Measurements from ENCODE around the gene AXL. TPM values are rescaled to one million over a fixed set of nuclear protein-coding genes. Genes with fewer than 3 reads are reported as not detected.

AXL gene
- total and polyA plus RNA-seq, 2 of the 8 experiments (the other 6 are each of a cell fraction or from before 2014, with no cell fraction given): 35.3 to 51.0 TPM

DNA sequence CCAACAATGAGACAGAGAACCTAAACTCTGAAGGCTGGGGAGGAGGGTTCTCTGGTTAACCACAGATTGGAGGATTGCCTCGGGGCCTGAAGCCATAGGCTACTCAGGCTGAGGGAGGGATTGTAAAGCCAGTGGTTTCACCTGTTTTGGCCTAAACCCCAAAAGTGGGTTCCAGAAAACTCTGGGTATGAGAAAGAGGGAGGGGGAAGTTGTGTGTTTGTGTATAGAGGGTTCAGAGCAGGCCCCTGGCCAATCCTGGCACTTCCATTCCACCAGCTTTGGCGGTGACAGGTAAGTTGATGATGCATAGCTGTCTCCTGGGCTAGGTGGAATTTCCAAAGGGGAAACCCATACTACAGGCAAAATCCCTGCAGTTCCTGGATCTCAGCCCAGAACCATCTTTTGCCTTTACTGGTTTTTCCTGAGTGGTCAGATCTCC lies 77.4 kb downstream of the AXL start (continued):
- TF ChIP-seq, protein P1, sequence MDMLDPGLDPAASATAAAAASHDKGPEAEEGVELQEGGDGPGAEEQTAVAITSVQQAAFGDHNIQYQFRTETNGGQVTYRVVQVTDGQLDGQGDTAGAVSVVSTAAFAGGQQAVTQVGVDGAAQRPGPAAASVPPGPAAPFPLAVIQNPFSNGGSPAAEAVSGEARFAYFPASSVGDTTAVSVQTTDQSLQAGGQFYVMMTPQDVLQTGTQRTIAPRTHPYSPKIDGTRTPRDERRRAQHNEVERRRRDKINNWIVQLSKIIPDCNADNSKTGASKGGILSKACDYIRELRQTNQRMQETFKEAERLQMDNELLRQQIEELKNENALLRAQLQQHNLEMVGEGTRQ (IDR thresholded peaks at IDR 0.05; ENCODE audit: low read length): no peak
- TF ChIP-seq JUN (IDR thresholded peaks at IDR 0.05; ENCODE audit: low read depth, low read length): no peak
- no peak for TF ChIP-seq MAX (IDR thresholded peaks at IDR 0.05)
- TF ChIP-seq SP2 (IDR thresholded peaks at IDR 0.05; ENCODE audit: low read length): no peak
- TF ChIP-seq RFX5 (IDR thresholded peaks at IDR 0.05; ENCODE audit: borderline replicate concordance, low read depth, low read length): no peak
- no peak for TF ChIP-seq EZH2 (IDR thresholded peaks at IDR 0.05; ENCODE audit: low read depth, low read length, severe bottlenecking)
- no peak for TF ChIP-seq NRF1 (IDR thresholded peaks at IDR 0.05; ENCODE audit: low read depth, low read length)

Data from H1 (cell line).